ENCODE results near the gene CCNQ.

GRCh38 chrX:153600921-153601320 lies 2.0 kb upstream of the CCNQ start:
- TF ChIP-seq CTCF (conservative IDR thresholded peaks at IDR 0.05 in 1 of 2, IDR thresholded peaks at IDR 0.05 in 1 of 2; ENCODE audit: extremely low read depth in 1 of 2, insufficient read depth in 1 of 2, low read depth in 1 of 2, low read length in 2 of 2), result no peak
- TF ChIP-seq EZH2 (IDR thresholded peaks at IDR 0.05; ENCODE audit: borderline replicate concordance, low read length), result no peak

Measured in mammary epithelial cell (primary cell).